BLaER1 (cell line): ENCODE measurements around the gene PNPT1.

Experiments
- H3K27ac ChIP-seq: shearing (Covaris generic); formaldehyde crosslinking; 2 replicates; pipeline ENCODE4 v1.8.1; 2022
- H3K27me3 ChIP-seq: shearing (Covaris generic); formaldehyde crosslinking; 2 replicates; pipeline ENCODE4 v1.8.1; 2022
- H3K36me3 ChIP-seq: shearing (Covaris generic); formaldehyde crosslinking; 2 replicates; pipeline ENCODE4 v1.8.1; 2022
- H3K4me1 ChIP-seq: shearing (Covaris generic); formaldehyde crosslinking; 2 replicates; pipeline ENCODE4 v1.8.1; 2022
- H3K4me2 ChIP-seq: shearing (Covaris generic); formaldehyde crosslinking; 2 replicates; pipeline ENCODE4 v1.8.1; 2022
- H3K4me3 ChIP-seq: shearing (Covaris generic); formaldehyde crosslinking; 2 replicates; pipeline ENCODE4 v1.8.1; 2022
- H3K9ac ChIP-seq: shearing (Covaris generic); formaldehyde crosslinking; 2 replicates; pipeline ENCODE4 v1.8.1; 2022
- H3K9me3 ChIP-seq: shearing (Covaris generic); formaldehyde crosslinking; 2 replicates; pipeline ENCODE4 v1.8.1; 2022
- H4K20me1 ChIP-seq: shearing (Covaris generic); formaldehyde crosslinking; 2 replicates; pipeline ENCODE4 v1.8.1; 2022
- Cebpa-rat ChIP-seq: shearing (Covaris generic); IDR thresholded peaks from 2 replicates; pipeline ENCODE4 v1.8.1; 2022

PNPT1 gene

GRCh38 chr2:55618025-55618274 lies 75.7 kb downstream of the PNPT1 start:
- H3K9me3 ChIP-seq: no peaks in the 10 kb centered on the region
- peaks cover 41% of the 10 kb centered on the region for H3K36me3 ChIP-seq
- TF ChIP-seq Cebpa-rat: no peak
- peak overlapping the region; percentile 100 for H3K27ac ChIP-seq
- peak overlapping the region; percentile 97 for H3K4me3 ChIP-seq
- peak overlapping the region; percentile 90 for H3K9ac ChIP-seq
- peak overlapping the region; percentile 96 for H3K4me2 ChIP-seq
- H4K20me1 ChIP-seq: peaks cover 81% of the 10 kb centered on the region
- no peaks in the 10 kb centered on the region for H3K27me3 ChIP-seq
- peaks cover 53% of the 10 kb centered on the region for H3K4me1 ChIP-seq

- TF ChIP-seq Cebpa-rat: no peak
- no peaks in the 10 kb centered on the region for H3K27me3 ChIP-seq
These were observed 76.2 kb downstream of the PNPT1 start, which contains the start of gene PPP4R3B for GRCh38 chr2:55617175-55618024. Gene PPP4R3B, minus strand, starts transcription at chr2:55617622. Its CDS starts 337 bp downstream, at chr2:55617285.

DNA sequence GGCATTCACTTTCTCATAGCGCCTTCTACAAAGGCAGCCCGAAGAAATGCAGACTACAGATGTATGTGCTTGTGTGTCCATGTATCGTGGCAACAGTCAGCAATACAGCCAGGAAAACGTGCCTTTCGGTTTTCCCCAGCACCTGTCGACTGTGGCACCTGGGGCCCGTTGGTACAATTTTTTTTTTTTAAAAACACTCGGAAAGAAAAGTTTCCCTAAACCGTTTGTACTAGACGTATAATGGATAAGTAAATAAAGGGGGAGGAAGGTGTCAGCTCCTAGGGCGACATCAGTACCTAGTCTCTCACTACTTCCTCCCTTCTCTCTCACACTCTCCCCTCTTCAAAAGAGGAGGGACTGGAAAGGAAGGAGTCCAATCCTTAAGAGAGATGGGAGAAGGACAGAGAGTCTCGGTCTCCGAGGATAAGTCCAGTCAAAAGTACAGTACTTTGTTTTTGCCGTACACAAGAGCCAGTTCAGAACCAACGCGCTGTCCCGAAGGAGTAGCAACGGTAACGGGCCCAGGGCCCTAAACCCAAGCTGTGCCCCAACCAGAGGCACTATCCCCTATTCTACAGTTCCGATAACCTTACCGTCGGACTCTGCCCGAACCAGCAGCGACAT lies 77.0 kb downstream of the PNPT1 start:
- no peaks in the 10 kb centered on the region for H3K27me3 ChIP-seq
- H3K4me1 ChIP-seq: peaks cover 42% of the 10 kb centered on the region
- H3K27ac ChIP-seq: peak overlapping the region; percentile 100
- TF ChIP-seq Cebpa-rat: no peak
- peak overlapping the region; percentile 83 for H3K4me2 ChIP-seq
- H3K4me3 ChIP-seq: peak overlapping the region; percentile 97
- H3K9me3 ChIP-seq: no peaks in the 10 kb centered on the region
- peaks cover 81% of the 10 kb centered on the region for H4K20me1 ChIP-seq
- H3K9ac ChIP-seq: peak overlapping the region; percentile 100
- H3K36me3 ChIP-seq: peaks cover 50% of the 10 kb centered on the region

More at GRCh38 chr2:55617175-55618024, 76.2 kb downstream of the PNPT1 start, which contains the start of gene PPP4R3B:
- peak within 1 kb of the TSS; percentile 100 for H3K27ac ChIP-seq
- peak within 1 kb of the TSS; percentile 97 for H3K4me3 ChIP-seq
- H3K9me3 ChIP-seq: no peaks in the 10 kb centered on the region
- peaks cover 81% of the 10 kb centered on the region for H4K20me1 ChIP-seq
- peaks cover 48% of the 10 kb centered on the region for H3K4me1 ChIP-seq
- peaks cover 47% of the 10 kb centered on the region for H3K36me3 ChIP-seq
- peak within 1 kb of the TSS; percentile 96 for H3K4me2 ChIP-seq
- H3K9ac ChIP-seq: peak within 1 kb of the TSS; percentile 100

GRCh38 chr2:55611997-55612396 lies 81.6 kb downstream of the PNPT1 start:
- Histone ChIP-seq H3K4me1 (peaks cover 14% of the 10 kb centered on the region), H4K20me1 (peaks cover 96% of the 10 kb centered on the region), H3K4me3 (no peak overlapping the region), H3K9me3 (no peaks in the 10 kb centered on the region), H3K9ac (no peak overlapping the region), H3K36me3 (peaks cover 79% of the 10 kb centered on the region), H3K27me3 (no peaks in the 10 kb centered on the region), H3K4me2 (no peak overlapping the region), H3K27ac (no peak overlapping the region)
- no peak for TF ChIP-seq Cebpa-rat

DNA sequence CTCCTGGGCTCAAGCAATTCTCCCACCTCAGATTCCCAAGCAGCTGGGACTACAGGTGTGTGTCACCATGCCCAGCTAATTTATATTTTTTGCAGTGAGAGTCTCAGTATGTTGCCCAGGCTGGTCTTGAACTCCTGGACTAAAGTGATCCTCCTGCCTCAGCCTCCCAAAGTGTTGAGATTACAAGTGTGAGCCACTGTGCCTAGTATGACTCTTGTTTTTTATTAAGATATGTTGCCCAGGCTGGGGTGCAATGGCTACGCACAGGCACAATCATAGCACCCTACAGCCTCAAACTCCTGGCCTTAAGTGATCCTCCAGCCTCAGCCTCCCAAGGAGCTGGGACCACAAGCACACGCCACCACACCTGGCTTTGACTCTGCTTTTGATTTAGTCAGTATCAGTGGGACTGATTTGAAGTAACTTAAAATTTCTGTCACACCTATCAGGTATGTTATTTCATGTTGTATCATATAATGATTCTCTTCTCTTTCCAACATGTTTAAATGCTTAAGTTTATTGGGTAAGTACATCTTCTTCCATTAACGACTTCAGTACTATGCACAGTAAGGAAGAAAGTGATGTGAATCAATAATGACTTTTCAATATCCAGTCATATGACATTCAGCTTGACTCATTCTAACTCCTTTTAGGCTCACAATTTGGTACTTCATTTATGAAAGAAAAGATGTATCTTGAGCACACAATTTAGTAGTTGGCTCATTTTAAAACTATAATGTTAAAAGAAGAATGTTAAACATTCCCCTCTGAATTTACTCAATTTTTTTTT lies 82.5 kb downstream of the PNPT1 start:
- Histone ChIP-seq H3K4me1 (peaks cover 14% of the 10 kb centered on the region), H3K36me3 (peaks cover 85% of the 10 kb centered on the region), H3K9ac (no peak overlapping the region), H4K20me1 (peaks cover 96% of the 10 kb centered on the region), H3K4me3 (no peak overlapping the region), H3K27me3 (no peaks in the 10 kb centered on the region), H3K4me2 (no peak overlapping the region), H3K27ac (no peak overlapping the region), H3K9me3 (no peaks in the 10 kb centered on the region)
- no peak for TF ChIP-seq Cebpa-rat

- H3K4me3 ChIP-seq: no peak overlapping the region
- H3K4me2 ChIP-seq: no peak overlapping the region
These were observed 83.6 kb downstream of the PNPT1 start for GRCh38 chr2:55609938-55610578.

DNA sequence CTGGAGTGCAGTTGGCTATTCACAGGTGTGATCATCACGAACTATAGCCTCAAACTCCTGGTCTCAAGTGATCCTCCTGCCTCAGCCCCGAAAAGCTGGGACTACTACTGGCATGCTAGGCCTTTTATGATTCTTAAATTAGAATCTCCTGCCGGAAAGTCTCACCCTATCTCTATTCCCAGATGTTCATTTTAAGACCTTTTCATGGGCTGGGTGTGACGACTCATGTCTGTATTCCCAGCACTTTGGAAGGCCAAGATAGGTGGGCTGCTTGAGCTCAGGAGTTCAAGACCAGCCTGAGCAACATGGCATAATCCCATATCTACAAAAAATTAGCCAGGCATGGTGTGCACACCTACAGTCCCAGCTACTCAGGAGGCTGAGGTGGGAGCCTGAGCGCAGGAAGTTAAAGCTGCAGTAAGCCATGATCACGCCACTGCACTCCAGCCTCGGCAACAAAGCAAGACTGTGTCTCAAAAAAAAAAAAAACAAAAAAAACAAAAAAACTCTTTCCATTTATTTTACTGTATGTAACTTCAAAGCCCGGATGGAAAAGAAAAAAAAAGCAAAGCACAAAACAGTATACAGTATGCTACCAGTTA lies 84.3 kb downstream of the PNPT1 start:
- Histone ChIP-seq H3K4me3 (no peak overlapping the region), H3K9me3 (no peaks in the 10 kb centered on the region), H4K20me1 (peaks cover 96% of the 10 kb centered on the region), H3K27ac (no peak overlapping the region), H3K36me3 (peaks cover 81% of the 10 kb centered on the region), H3K27me3 (no peaks in the 10 kb centered on the region), H3K9ac (no peak overlapping the region), H3K4me1 (no peaks in the 10 kb centered on the region), H3K4me2 (no peak overlapping the region)
- no peak for TF ChIP-seq Cebpa-rat

More at GRCh38 chr2:55609938-55610578, 83.6 kb downstream of the PNPT1 start:
- Histone ChIP-seq H3K9ac (no peak overlapping the region), H3K36me3 (peaks cover 80% of the 10 kb centered on the region), H4K20me1 (peaks cover 96% of the 10 kb centered on the region), H3K4me1 (peaks cover 3% of the 10 kb centered on the region), H3K27me3 (no peaks in the 10 kb centered on the region), H3K27ac (no peak overlapping the region), H3K9me3 (no peaks in the 10 kb centered on the region)
- TF ChIP-seq Cebpa-rat: no peak

DNA sequence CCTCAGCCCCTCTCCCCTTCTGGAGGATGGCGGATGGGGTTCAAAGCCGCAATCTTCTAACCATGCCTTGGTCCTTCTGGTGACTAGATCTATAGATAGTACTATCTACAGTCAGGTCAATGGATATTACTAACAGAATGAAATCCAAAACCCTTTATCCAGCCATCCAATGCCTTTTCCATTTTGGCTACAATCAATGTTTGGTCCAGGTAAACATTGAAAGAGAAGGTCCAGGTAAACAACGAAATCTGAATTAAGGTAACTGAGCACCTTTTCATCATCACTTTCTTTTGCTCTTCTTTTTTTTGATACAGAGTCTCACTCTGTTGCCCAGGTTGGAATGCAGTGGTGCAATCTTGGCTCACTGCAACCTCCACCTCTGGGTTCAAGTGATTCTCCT lies 85.9 kb downstream of the PNPT1 start:
- Histone ChIP-seq H3K27me3 (no peaks in the 10 kb centered on the region), H3K4me3 (no peak overlapping the region), H3K9ac (no peak overlapping the region), H4K20me1 (peaks cover 99% of the 10 kb centered on the region), H3K36me3 (peaks cover 77% of the 10 kb centered on the region), H3K4me1 (no peaks in the 10 kb centered on the region), H3K9me3 (no peaks in the 10 kb centered on the region), H3K27ac (no peak overlapping the region), H3K4me2 (no peak overlapping the region)
- no peak for TF ChIP-seq Cebpa-rat

DNA sequence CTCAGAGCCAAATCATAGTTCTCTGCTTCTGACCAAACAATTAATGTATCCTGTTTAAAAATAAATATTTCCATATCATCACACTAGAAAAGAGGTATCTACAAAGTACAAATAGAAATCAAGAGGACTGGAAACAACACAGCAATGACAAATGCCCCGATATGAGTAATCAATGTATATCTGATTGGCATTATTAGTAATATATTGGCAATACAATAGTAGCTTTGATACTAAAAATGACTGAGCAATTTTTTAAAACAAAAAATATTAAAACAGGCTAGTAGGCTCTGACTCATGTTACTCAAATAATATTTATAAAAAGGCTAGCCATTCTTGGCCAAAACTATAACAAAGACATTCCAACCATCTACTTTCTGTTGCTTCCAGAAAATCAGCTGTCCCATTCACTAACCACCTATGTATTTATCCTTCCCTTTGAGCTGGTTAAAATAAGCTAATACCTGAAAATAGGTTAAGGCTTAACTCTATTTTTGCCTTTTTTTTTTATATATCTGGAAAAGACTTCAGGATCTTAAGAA lies 89.5 kb downstream of the PNPT1 start:
- H3K36me3 ChIP-seq: peaks cover 78% of the 10 kb centered on the region
- no peaks in the 10 kb centered on the region for H3K9me3 ChIP-seq
- H3K27ac ChIP-seq: no peak overlapping the region
- no peak overlapping the region for H3K9ac ChIP-seq
- H3K4me1 ChIP-seq: no peaks in the 10 kb centered on the region
- H3K4me2 ChIP-seq: no peak overlapping the region
- no peak for TF ChIP-seq Cebpa-rat
- H3K27me3 ChIP-seq: no peaks in the 10 kb centered on the region
- peaks cover 100% of the 10 kb centered on the region for H4K20me1 ChIP-seq
- H3K4me3 ChIP-seq: no peak overlapping the region
